OCI-LY7 (cell line): Measurements from ENCODE around the gene TACR2. TPM values are rescaled to one million over a fixed set of nuclear protein-coding genes. Genes with fewer than 3 reads are reported as not detected.

Experiments used
- BruUV-seq: library from RNA; stranded (reverse); fragments of 400-500 nt; replicated peaks from 2 replicates; lab custom pipeline; 2021; lab: Mats Ljungman, UMichigan
- CTCF ChIA-PET: fragments of 300-600 bp; sonication (Branson Sonifier 250); formaldehyde crosslinking; loops from one replicate; lab custom pipeline; 2022; ENCODE audit warnings: antibody characterized with exemption; ENCODE audit not compliant: unreplicated experiment; lab: Charles Lee
- POLR2A ChIA-PET: fragments of 300-600 bp; sonication (Branson Sonifier 250); formaldehyde crosslinking; loops from one replicate; lab custom pipeline; 2022; ENCODE audit warnings: antibody characterized with exemption; lab: Charles Lee
- DNase-seq: peaks from one replicate; pipeline ENCODE4 v3.0.0-alpha.2; 2015; ENCODE audit warnings: low spot score
- H2AFZ ChIP-seq: fragments of 200-600 bp; sonication (generic), shearing (Covaris generic); 2 replicates; pipeline ENCODE4 v1.6.1; 2014; ENCODE audit warnings: mild to moderate bottlenecking, antibody characterized with exemption, low read length, moderate library complexity
- H3K27ac ChIP-seq: fragments of 200-600 bp; sonication (generic); 2 replicates; pipeline ENCODE4 v1.5.1; 2014; ENCODE audit warnings: mixed run types, low read depth, mild to moderate bottlenecking, moderate library complexity, low read length, inconsistent platforms; ENCODE audit not compliant: poor library complexity, severe bottlenecking
- H3K36me3 ChIP-seq: fragments of 200-600 bp; sonication (generic); 2 replicates; pipeline ENCODE4 v1.6.1; 2014; ENCODE audit warnings: mild to moderate bottlenecking, antibody characterized with exemption, low read length, moderate library complexity, mixed read lengths; ENCODE audit not compliant: insufficient read depth
- H3K4me1 ChIP-seq: fragments of 200-600 bp; sonication (generic); 2 replicates; pipeline ENCODE4 v1.5.1; 2014; ENCODE audit warnings: mild to moderate bottlenecking, low read length; ENCODE audit not compliant: insufficient read depth, poor library complexity, severe bottlenecking
- H3K4me2 ChIP-seq: fragments of 200-600 bp; sonication (generic); 2 replicates; pipeline ENCODE4 v1.6.1; 2014; ENCODE audit warnings: mild to moderate bottlenecking, low read length
- H3K4me3 ChIP-seq: fragments of 200-600 bp; sonication (generic); 2 replicates; pipeline ENCODE4 v1.5.1; 2014; ENCODE audit warnings: mild to moderate bottlenecking, low read depth, low read length; ENCODE audit not compliant: poor library complexity, severe bottlenecking
- H3K79me2 ChIP-seq: fragments of 200-600 bp; sonication (generic); 2 replicates; pipeline ENCODE4 v1.6.1; 2016; ENCODE audit warnings: low read depth, mild to moderate bottlenecking, low read length, moderate library complexity, mixed read lengths; ENCODE audit not compliant: insufficient read depth
- H3K9me2 ChIP-seq: fragments of 200-600 bp; sonication (generic); 2 replicates; pipeline ENCODE4 v1.6.1; 2016; ENCODE audit warnings: mild to moderate bottlenecking, low read length, mixed read lengths; ENCODE audit not compliant: insufficient read depth
- H3K9me3 ChIP-seq: fragments of 200-600 bp; sonication (generic); 2 replicates; pipeline ENCODE4 v1.6.1; 2014; ENCODE audit warnings: mild to moderate bottlenecking, mixed run types, low read length, mixed read lengths
- H4K20me1 ChIP-seq: fragments of 200-600 bp; sonication (generic); 2 replicates; pipeline ENCODE4 v1.6.1; 2014; ENCODE audit warnings: mild to moderate bottlenecking, antibody characterized with exemption, low read length, moderate library complexity, mixed read lengths; ENCODE audit not compliant: insufficient read depth
- EZH2phosphoT487 ChIP-seq: fragments of 200-600 bp; sonication (generic); IDR thresholded peaks from 2 replicates; pipeline ENCODE4 v1.6.1; 2018; ENCODE audit warnings: low read depth, borderline replicate concordance, mild to moderate bottlenecking, mixed run types, antibody characterized with exemption, low read length, moderate library complexity, mixed read lengths
- intact Hi-C: fragments of 100-400 bp; cut with micrococcal nuclease; formaldehyde crosslinking; loops from one replicate; pipeline ENCODE4 v1.10.0; 2022; ENCODE audit not compliant: unreplicated experiment
- total RNA-seq, 2 experiments: library from RNA; depleted of rRNA in 1 of 2; stranded (reverse); fragments of >200 nt in 1 of 2; shearing (Covaris generic) in 1 of 2; gene quantifications; 2 replicates each; pipeline ENCODE4 v1.2.3, GENCODE V29; 2014 to 2022
- TF ChIP-seq, protein P1 (sequence below): fragments of 200-600 bp; sonication (generic); conservative IDR thresholded peaks from 2 replicates; pipeline ENCODE4 v1.5.1; 2014; ENCODE audit warnings: mild to moderate bottlenecking, antibody characterized with exemption, low read length, moderate library complexity, mixed read lengths

The TACR2 gene
- total RNA-seq, 2 experiments from 2014 or later, result not detected

DNA sequence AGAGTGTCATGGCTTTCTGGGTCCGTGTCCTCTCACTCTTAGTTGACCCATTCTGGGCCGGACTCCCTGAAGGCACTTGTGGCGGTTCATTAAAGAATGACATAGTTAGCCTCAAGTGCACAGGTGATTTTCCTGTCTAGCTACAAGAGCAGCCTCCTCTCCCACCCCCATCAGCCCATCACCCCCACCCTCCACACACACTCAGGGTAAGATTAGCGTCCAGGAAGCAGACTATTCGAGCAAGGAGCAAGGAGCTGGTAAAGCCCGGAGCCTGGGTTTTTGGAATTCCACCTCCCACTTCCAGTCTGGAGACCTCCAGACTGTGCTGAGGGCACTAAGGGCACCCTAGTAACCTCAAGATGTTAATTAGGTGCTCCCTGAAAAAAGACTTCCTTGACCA, 39.5 kb downstream of the TACR2 start:
- Histone ChIP-seq H3K79me2 (no peaks in the 10 kb centered on the region), H3K27ac (no peak overlapping the region), H3K9me3 (no peaks in the 10 kb centered on the region), H4K20me1 (no peaks in the 10 kb centered on the region), H3K36me3 (0 out of 2 replicates have a peak, but pooled peaks cover 4% of the 10 kb centered on the region), H3K9me2 (no peaks in the 10 kb centered on the region), H2AFZ (no peak overlapping the region), H3K4me2 (no peak overlapping the region), H3K4me3 (no peak overlapping the region), H3K4me1 (peaks cover 7% of the 10 kb centered on the region)
- ChIA-PET POLR2A (no interaction called here), CTCF (no interaction called here)
- BruUV-seq, result no TSS peak
- DNase-seq, result no peak
- TF ChIP-seq, protein P1, sequence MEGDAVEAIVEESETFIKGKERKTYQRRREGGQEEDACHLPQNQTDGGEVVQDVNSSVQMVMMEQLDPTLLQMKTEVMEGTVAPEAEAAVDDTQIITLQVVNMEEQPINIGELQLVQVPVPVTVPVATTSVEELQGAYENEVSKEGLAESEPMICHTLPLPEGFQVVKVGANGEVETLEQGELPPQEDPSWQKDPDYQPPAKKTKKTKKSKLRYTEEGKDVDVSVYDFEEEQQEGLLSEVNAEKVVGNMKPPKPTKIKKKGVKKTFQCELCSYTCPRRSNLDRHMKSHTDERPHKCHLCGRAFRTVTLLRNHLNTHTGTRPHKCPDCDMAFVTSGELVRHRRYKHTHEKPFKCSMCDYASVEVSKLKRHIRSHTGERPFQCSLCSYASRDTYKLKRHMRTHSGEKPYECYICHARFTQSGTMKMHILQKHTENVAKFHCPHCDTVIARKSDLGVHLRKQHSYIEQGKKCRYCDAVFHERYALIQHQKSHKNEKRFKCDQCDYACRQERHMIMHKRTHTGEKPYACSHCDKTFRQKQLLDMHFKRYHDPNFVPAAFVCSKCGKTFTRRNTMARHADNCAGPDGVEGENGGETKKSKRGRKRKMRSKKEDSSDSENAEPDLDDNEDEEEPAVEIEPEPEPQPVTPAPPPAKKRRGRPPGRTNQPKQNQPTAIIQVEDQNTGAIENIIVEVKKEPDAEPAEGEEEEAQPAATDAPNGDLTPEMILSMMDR, result no peak
- no peak for TF ChIP-seq EZH2phosphoT487
- intact Hi-C loops, result no loop called here

DNA sequence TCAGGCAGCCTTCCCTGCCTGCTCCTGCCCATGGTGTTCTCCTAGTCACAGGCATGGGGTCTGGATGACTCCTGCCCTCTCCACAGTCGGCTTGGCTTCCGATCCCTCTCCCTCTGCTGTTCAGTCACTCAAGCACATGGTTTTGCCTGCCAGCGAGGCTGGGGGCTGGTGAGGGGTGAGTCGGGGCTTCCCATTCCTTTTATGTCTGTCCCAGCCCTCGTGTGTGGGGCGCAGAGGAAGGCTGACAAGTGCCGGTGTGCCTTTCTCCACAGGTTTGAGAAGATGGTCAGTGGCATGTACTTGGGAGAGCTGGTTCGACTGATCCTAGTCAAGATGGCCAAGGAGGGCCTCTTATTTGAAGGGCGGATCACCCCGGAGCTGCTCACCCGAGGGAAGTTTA, 40.1 kb downstream of the TACR2 start:
- POLR2A ChIA-PET, result no interaction called here

More for the DNA sequence above, 40.1 kb downstream of the TACR2 start:
- no peaks in the 10 kb centered on the region for H3K9me3 ChIP-seq
- peaks cover 7% of the 10 kb centered on the region for H3K4me1 ChIP-seq
- no peaks in the 10 kb centered on the region for H4K20me1 ChIP-seq
- no peak for TF ChIP-seq EZH2phosphoT487
- TF ChIP-seq, protein P1, result no peak
- no peak for DNase-seq
- intact Hi-C loops, result no loop called here
- no peak overlapping the region for H3K4me2 ChIP-seq
- no peak overlapping the region for H2AFZ ChIP-seq
- CTCF ChIA-PET, result no interaction called here
- no peaks in the 10 kb centered on the region for H3K79me2 ChIP-seq
- BruUV-seq, result no TSS peak
- 0 out of 2 replicates have a peak, but pooled peaks cover 4% of the 10 kb centered on the region for H3K36me3 ChIP-seq
- H3K4me3 ChIP-seq, result no peak overlapping the region
- no peak overlapping the region for H3K27ac ChIP-seq
- no peaks in the 10 kb centered on the region for H3K9me2 ChIP-seq
